HG03439 (cell line): ENCODE measurements around the gene EIF4A3.
"Not testable (repeated sequence)": the region's sequence is repeated elsewhere in the genome, so short reads cannot be mapped to it uniquely, and the experiment has no call there.

Experiments used
- ATAC-seq: cut with Tn5 transposase; IDR thresholded peaks from one replicate; pipeline ENCODE4 v1.9.1; 2021; ENCODE audit warnings: mild to moderate bottlenecking, moderate library complexity; ENCODE audit not compliant: unreplicated experiment

EIF4A3 gene

DNA sequence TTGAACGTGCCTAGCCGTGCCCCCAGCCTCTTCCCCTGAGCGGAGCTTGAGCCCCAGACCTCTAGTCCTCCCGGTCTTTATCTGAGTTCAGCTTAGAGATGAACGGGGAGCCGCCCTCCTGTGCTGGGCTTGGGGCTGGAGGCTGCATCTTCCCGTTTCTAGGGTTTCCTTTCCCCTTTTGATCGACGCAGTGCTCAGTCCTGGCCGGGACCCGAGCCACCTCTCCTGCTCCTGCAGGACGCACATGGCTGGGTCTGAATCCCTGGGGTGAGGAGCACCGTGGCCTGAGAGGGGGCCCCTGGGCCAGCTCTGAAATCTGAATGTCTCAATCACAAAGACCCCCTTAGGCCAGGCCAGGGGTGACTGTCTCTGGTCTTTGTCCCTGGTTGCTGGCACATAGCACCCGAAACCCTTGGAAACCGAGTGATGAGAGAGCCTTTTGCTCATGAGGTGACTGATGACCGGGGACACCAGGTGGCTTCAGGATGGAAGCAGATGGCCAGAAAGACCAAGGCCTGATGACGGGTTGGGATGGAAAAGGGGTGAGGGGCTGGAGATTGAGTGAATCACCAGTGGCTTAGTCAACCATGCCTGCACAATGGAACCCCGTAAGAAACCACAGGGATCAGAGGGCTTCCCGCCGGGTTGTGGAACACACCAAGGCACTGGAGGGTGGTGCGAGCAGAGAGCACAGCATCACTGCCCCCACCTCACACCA is 44.8 kb downstream of the EIF4A3 start:
- peak; percentile 8 for ATAC-seq

DNA sequence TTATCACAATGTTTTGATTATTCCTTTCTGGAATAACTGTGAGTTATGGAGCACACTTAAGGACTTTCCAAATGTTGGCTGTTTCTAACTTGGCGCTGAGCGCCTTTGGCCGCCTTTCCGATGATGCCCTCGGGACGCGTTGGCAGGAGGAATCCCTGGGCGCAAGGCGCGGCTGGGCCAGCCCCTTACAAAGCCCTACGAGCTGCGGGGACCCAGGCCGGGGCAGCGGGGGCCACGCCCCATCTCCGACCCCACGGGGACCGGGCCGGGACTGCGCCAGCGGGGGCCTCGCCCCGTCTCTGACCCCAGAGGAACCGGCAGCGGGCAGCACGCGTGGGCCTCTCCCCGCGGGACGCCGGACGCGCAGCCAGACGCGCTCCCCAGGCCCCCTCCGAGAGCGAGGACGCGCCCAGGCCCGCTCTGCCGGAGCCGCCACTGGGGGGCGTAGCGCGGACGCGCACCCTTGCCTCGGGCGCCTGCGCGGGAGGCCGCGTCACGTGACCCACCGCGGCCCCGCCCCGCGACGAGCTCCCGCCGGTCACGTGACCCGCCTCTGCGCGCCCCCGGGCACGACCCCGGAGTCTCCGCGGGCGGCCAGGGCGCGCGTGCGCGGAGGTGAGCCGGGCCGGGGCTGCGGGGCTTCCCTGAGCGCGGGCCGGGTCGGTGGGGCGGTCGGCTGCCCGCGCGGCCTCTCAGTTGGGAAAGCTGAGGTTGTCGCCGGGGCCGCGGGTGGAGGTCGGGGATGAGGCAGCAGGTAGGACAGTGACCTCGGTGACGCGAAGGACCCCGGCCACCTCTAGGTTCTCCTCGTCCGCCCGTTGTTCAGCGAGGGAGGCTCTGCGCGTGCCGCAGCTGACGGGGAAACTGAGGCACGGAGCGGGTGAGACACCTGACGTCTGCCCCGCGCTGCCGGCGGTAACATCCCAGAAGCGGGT is 45.6 kb downstream of the EIF4A3 start, which contains the start of gene GAA:
Gene GAA (plus strand): TSS at position 571 of the 935 bp plus-strand sequence. CDS start 3,006 bp downstream, outside the sequence.
- ATAC-seq = peak; percentile 73

- ATAC-seq = no peak
Measured at GRCh38 chr17:80100035-80100323, 46.9 kb downstream of the EIF4A3 start.

DNA sequence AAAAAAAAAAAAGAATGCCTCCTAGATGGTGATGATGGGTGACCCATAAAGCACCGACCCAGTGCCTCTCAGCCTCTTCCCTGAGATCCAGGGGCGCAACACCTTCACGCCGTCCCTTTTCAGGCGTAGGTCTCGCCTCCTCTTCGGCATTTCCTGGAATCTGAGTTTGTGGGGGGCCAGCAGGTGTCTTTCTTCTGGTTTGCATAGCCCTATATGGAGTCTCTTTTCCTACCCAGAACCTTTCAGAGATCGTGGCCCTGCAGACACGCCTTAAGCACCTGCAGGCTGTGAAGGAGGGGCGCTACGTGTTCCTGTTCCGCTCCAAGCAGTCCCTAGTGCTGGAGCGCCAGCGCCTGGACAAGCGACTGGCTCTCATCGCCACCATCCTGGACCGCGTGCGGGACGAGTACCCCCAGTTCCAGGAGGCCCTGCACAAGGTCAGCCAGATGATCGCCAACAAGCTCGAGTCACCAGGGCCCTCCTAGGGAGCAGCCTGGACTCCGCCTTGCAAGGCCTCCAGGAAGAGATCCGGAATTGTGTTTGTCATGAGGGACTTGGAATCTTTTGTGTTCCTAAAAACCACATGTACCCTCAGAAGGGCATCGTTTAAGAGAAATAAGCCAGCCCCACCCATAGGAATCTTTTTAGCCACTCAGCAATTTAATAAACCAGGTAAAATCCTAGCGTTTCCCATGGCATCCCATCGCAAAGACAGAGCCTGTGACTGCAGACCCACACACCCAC is 47.5 kb downstream of the EIF4A3 start:
- no peak for ATAC-seq

- ATAC-seq = no peak
Measured at GRCh38 chr17:80097844-80098691, 48.9 kb downstream of the EIF4A3 start.

DNA sequence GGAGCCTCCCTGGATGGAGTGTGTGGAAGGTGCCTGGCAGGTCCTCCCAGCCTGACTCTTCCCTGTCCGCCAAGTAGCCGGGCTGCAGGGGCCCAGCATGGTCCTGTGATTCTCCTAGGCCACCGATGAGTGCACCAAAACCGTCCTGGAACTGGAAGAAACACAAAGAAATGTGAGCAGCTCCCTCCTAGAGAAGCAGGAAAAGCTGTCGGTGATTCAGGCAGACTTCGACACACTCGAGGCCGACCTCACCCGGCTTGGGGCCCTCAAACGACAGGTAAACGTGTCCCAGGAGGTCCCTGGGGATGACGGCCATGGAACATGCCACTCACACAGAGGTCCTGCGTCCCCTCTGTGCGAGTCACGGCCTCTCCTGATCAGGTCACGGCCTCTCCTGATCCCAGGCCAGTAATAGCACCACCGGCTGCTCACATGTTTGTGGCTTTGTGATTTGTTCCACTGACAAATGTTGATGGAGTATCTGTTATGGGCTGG is 49.8 kb downstream of the EIF4A3 start:
- ATAC-seq = no peak

GRCh38 chr17:80096561-80097021 is 50.3 kb downstream of the EIF4A3 start:
- ATAC-seq = no peak

DNA sequence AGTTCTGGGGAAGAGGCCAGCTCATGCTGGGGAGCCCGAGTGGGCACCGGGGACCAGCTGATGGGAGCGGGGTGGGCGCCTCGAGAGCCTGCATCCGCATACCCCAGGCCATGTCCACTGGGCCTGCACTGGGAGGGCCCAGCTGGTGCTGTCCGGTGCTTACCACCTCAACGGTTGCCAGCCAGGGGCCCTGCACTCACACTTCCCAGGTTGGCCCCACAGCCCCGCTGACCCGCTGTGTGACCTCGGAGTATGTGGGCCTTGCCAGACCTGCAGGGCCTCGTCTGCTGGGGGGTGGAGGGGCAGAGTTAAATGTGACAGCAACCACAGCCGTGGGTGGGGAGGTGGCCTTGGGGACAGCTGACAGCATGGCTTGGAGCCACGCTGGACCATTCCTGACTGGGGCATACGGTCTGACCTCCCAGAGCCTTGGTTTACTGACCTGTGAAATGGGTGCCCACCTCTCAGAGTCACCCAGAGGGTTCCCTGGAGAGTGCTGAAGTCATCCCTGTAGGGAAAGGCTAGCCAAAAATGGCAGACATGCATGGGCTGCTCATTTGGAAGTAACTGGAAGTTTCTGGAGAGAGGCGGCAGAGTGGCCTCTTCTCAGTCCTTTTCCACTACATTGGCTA is 51.0 kb downstream of the EIF4A3 start:
- ATAC-seq = no peak

- no peak for ATAC-seq
Measured at GRCh38 chr17:80095038-80095843, 51.7 kb downstream of the EIF4A3 start.

DNA sequence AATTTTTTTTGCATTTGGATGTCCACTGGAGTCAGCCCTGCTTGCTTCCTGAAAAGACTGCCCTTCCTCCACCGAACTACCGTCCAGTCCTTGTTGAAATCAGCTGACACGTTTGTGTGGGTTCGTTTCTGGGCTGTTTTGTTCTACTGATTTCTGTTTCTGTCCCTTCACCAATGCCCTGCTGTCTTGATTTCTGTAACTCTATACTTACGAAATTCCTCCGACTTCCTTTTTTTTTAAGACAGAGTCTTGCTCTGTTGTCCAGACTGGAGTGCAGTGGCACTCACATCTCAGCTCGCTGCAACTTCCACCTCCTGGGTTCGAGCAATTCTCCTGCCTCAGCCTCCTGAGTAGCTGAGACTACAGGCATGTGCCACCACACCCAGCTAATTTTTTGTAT is 54.0 kb downstream of the EIF4A3 start:
- ATAC-seq = no peak

- no peak for ATAC-seq
Measured at GRCh38 chr17:80091376-80091775, 55.6 kb downstream of the EIF4A3 start.

- not testable (repeated sequence) for ATAC-seq
Measured at GRCh38 chr17:80090164-80090563, 56.8 kb downstream of the EIF4A3 start.

GRCh38 chr17:80089762-80090161 is 57.2 kb downstream of the EIF4A3 start:
- no peak for ATAC-seq

DNA sequence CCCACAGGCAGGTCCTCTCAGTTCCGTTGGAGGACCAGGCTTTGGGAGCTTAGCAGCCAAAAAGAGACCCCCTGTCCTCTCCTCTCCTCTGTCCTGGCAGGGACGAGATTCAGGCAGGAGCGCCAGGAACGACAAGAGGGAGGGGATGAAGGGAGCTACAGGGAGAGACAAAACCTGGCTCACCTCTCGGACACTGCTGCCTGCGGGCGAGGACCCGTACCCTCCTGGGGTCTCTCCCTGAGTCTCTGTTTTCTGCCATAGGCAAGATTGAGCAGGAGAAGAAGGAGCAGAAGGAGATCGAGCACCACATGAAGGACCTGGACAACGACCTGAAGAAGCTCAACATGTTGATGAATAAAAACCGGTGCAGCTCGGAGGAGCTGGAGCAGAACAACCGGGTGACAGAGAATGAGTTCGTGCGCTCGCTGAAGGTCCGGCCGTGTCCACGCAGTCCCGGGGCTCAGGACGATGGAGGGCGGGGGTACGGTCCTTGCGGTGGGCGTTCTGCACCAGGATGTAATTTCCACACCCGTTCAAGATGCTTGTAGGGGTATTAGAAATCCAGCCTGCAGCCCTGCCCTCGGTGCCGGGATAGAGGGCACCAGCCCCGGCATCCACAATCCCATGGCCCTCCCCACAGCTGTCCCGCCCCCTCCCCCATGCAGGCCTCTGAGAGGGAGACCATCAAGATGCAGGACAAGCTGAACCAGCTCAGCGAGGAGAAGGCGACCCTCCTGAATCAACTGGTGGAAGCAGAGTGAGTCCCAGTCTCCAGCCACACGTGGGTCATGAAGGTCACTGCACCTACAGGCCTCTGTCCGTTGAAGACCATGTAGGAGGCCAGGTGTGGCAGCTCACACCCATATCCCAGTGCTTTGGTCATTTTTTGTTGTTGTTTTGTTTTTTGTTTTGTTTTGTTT is 59.3 kb downstream of the EIF4A3 start:
- no peak for ATAC-seq

- no peak for ATAC-seq
Measured at GRCh38 chr17:80086616-80087015, 60.3 kb downstream of the EIF4A3 start.

DNA sequence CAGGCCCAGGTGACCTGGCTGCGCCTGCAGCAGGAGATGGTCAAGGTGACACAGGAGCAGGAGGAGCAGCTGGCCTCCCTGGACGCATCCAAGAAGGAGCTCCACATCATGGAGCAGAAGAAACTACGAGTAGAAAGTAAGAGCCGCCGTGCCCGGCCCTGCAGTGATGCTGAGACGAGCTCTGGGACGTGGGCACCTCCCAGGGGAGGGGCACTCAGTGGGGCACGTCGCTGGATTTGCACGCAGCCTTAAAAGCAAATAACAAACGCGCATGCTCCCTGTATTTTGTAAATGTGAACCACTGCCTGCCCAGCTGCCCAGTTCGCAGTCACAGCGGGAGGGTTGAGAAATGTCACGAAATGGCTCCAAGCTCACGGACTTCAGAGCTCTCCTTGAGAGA is 60.8 kb downstream of the EIF4A3 start:
- ATAC-seq = no peak

DNA sequence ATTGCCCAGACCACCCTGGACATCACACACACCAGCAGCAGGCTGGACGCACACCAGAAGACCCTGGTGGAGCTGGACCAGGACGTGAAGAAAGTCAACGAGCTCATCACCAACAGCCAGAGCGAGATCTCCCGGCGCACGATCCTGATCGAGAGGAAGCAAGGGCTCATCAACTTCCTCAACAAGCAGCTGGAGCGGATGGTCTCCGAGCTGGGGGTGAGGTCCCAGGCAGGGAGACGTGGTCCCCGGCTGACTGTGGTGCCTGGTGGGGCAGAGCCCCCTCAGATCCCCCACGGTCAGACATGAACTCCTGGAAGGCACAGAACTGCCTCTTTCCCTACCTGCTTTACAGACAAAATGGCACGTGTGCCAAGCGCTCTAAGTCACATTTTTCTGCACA is 62.2 kb downstream of the EIF4A3 start:
- ATAC-seq = no peak
